MM.1S (cell line): ENCODE measurements around the gene RHOBTB3.

ENCODE experiments used
- DNase-seq: peaks from one replicate; pipeline ENCODE4 v3.0.0-alpha.2; 2015
- H2AFZ ChIP-seq: fragments of 300-600 bp; sonication (generic); 2 replicates; pipeline ENCODE4 v1.6.0; 2016; ENCODE audit warnings: antibody characterized with exemption, low read length
- H3F3A ChIP-seq: fragments of 300-600 bp; sonication (generic); 2 replicates; pipeline ENCODE4 v1.6.1; 2016; ENCODE audit warnings: mild to moderate bottlenecking, antibody characterized with exemption, low read length, moderate library complexity, mixed read lengths; ENCODE audit not compliant: insufficient read depth
- H3K27ac ChIP-seq: fragments of 300-600 bp; sonication (generic); 2 replicates; pipeline ENCODE4 v1.5.1; 2016; ENCODE audit warnings: mild to moderate bottlenecking, low read length
- H3K27me3 ChIP-seq: fragments of 300-600 bp; sonication (generic); replicated peaks from 2 replicates; pipeline ENCODE4 v1.6.0; 2016; ENCODE audit warnings: low read length; ENCODE audit not compliant: insufficient read depth
- H3K36me3 ChIP-seq: fragments of 300-600 bp; sonication (generic); replicated peaks from 2 replicates; pipeline ENCODE4 v1.6.1; 2016; ENCODE audit warnings: mild to moderate bottlenecking, low read length, mixed read lengths; ENCODE audit not compliant: insufficient read depth
- H3K4me1 ChIP-seq: fragments of 300-600 bp; sonication (generic); 2 replicates; pipeline ENCODE4 v1.6.1; 2016; ENCODE audit warnings: low read length, mixed read lengths
- H3K4me2 ChIP-seq: fragments of 300-600 bp; sonication (generic); 2 replicates; pipeline ENCODE4 v1.6.0; 2016; ENCODE audit warnings: low read depth, low read length
- H3K4me3 ChIP-seq: fragments of 300-600 bp; sonication (generic); 2 replicates; pipeline ENCODE4 v1.5.1; 2016; ENCODE audit warnings: low read length, mixed read lengths
- H3K79me2 ChIP-seq: fragments of 300-600 bp; sonication (generic); 2 replicates; pipeline ENCODE4 v1.6.1; 2016; ENCODE audit warnings: mixed run types, low read length, mixed read lengths
- H3K9ac ChIP-seq: fragments of 300-600 bp; sonication (generic); 2 replicates; pipeline ENCODE4 v1.6.1; 2016; ENCODE audit warnings: low read length, mixed read lengths
- H3K9me2 ChIP-seq: fragments of 300-600 bp; sonication (generic); replicated peaks from 2 replicates; pipeline ENCODE4 v1.6.1; 2016; ENCODE audit warnings: mild to moderate bottlenecking, low read length, mixed read lengths; ENCODE audit not compliant: insufficient read depth
- H3K9me3 ChIP-seq: fragments of 300-600 bp; sonication (generic); replicated peaks from 2 replicates; pipeline ENCODE4 v1.6.1; 2016; ENCODE audit warnings: mild to moderate bottlenecking, low read length, mixed read lengths; ENCODE audit not compliant: insufficient read depth
- H4K20me1 ChIP-seq: fragments of 300-600 bp; sonication (generic); 2 replicates; pipeline ENCODE4 v1.6.1; 2016; ENCODE audit warnings: mild to moderate bottlenecking, low read length, moderate library complexity, mixed read lengths; ENCODE audit not compliant: insufficient read depth
- EZH2 ChIP-seq: fragments of 300-600 bp; sonication (generic); optimal IDR thresholded peaks from 2 replicates; pipeline ENCODE3; 2017; ENCODE audit warnings: low read depth, mild to moderate bottlenecking, antibody characterized with exemption, low read length, mixed read lengths
- EZH2phosphoT487 ChIP-seq: fragments of 300-600 bp; sonication (generic); IDR thresholded peaks from 2 replicates; pipeline ENCODE4 v1.6.1; 2018; ENCODE audit warnings: antibody characterized with exemption, low read length
- TF ChIP-seq, protein P1 (sequence below): fragments of 300-600 bp; sonication (generic); IDR thresholded peaks from 2 replicates; pipeline ENCODE4 v1.5.1; 2016; ENCODE audit warnings: antibody characterized with exemption, low read length, mixed read lengths

The RHOBTB3 gene

DNA sequence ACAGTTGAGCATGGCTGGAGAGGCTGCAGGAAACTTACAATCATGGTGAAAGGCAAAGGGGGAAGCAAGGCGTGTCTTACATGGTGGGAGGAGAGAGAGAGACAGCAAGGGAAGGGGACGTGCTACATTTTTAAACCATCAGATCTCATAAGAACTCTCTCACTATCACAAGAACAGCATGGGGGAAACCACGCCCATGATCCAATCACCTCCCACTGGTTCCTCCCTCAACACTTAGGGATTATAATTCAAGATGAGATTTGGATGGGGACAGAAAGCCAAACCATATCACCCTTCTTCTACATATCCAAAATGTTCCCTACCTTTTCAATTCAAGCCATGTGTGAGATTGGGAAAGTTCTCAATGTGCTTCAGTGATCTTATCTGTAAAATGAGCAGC lies 114.3 kb downstream of the RHOBTB3 start:
- H2AFZ ChIP-seq: no peak overlapping the region
- no peak overlapping the region for H3K9ac ChIP-seq
- DNase-seq: no peak
- H3F3A ChIP-seq: no peaks in the 10 kb centered on the region
- H4K20me1 ChIP-seq: no peaks in the 10 kb centered on the region
- no peaks in the 10 kb centered on the region for H3K9me3 ChIP-seq
- TF ChIP-seq EZH2phosphoT487 (no peak), EZH2 (no peak)
- TF ChIP-seq, protein P1, sequence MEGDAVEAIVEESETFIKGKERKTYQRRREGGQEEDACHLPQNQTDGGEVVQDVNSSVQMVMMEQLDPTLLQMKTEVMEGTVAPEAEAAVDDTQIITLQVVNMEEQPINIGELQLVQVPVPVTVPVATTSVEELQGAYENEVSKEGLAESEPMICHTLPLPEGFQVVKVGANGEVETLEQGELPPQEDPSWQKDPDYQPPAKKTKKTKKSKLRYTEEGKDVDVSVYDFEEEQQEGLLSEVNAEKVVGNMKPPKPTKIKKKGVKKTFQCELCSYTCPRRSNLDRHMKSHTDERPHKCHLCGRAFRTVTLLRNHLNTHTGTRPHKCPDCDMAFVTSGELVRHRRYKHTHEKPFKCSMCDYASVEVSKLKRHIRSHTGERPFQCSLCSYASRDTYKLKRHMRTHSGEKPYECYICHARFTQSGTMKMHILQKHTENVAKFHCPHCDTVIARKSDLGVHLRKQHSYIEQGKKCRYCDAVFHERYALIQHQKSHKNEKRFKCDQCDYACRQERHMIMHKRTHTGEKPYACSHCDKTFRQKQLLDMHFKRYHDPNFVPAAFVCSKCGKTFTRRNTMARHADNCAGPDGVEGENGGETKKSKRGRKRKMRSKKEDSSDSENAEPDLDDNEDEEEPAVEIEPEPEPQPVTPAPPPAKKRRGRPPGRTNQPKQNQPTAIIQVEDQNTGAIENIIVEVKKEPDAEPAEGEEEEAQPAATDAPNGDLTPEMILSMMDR: no peak
- no peak overlapping the region for H3K4me2 ChIP-seq
- H3K9me2 ChIP-seq: no peaks in the 10 kb centered on the region
- peaks cover 20% of the 10 kb centered on the region for H3K4me1 ChIP-seq
- H3K27me3 ChIP-seq: no peaks in the 10 kb centered on the region
- H3K79me2 ChIP-seq: no peaks in the 10 kb centered on the region
- H3K4me3 ChIP-seq: no peak overlapping the region
- no peak overlapping the region for H3K27ac ChIP-seq
- no peaks in the 10 kb centered on the region for H3K36me3 ChIP-seq
